ENCODE measurements around the gene PLEKHG7.

The PLEKHG7 gene

DNA sequence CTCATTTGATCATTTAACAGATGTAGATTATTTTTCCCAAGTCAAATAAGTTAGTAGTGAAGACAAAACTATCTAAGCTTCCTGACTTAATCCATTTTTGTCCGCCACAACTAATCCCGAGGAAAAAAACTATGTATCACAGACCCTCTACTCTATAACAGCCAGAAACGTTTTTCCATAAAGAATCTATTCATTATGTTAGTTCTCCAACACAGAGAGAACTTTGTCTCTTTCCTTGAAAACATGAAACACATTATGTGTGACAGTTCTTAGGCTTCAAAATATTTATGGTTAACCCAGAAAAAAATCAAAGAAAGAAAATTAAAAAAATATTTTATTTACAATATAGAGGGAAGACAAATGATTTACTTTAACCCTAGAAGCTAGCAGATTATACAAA, 100.1 kb downstream of the PLEKHG7 start:
- no peak for DNase-seq (ENCODE audit: low read depth in 2 of 2)

DNA sequence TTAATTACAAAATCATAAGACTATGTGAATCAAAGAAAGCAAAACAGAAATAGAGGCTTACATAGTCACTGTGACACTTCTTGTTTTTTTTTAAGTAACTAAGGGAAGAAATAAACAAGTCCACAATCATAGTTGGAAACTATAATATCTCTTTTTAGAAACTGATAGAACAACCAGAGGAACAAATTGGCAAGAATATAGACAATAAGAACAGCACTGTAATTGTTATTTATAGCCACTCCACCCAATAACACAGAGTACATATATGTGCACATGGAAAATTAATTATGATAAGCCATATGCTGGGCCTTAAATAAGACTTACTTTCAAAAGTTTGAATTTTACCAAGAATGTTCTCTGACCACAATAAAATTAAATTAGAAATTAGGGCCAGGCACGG, 101.1 kb downstream of the PLEKHG7 start:
- no peak for DNase-seq (ENCODE audit: low read depth in 2 of 2)

DNA sequence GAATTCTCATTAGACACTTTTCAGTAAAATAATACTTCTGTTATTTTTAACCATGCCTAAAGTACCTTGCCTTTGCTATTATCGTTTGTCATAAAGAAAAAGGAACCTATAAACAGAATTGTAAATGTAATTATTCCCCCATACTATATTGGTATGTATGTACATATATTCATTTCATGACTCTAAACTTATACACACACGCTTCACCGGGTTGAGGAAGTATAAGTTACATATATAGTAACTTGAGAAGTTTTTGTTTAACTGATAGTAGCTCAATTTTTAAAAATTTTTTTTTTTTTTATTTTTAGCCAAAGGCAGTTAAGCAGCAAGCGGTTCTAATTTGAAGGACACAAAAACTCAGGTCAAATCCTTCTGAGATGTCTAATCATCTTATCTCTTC, 107.6 kb downstream of the PLEKHG7 start:
- no peak for DNase-seq (ENCODE audit: low read depth in 2 of 2)

DNA sequence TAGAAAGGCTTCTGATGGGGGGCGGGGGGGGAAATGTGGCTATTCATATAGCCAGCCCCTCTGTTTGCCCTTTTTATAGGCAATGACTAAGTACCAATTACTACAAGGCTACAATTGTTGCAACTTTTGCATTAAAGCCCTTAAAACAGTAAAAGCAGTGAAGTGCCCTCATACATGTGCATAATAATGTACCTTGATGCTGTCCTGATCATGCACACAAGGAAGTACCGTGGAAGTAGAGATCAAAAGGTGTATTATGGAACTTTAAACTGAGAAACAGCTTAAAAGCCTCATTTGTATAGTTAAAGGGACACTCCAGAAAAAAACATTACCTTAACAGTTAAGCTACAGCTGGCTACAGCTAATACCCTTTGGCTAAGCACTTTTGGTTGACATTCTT, 111.8 kb downstream of the PLEKHG7 start:
- no peak for DNase-seq (ENCODE audit: low read depth in 2 of 2)

DNA sequence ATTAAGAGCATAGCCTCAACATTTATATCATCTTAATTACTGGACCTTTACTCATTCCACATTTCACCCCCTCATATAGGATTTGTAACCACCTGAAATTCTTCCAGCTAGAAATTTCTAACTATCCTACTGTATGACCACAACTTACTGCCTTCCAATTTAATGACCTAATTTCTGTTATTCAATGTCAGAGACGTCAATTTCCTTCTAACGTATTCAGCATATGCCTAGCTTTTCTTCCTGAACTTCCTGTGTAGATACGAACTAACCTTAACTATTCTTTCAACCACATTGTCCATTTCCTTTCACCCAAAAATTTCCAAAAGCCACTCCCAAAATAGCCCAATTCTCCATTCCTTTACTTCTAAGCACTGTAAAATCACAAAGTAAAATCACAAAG, 118.4 kb downstream of the PLEKHG7 start:
- DNase-seq (ENCODE audit: low read depth in 2 of 2), result no peak
